HEK293T (cell line): Measurements from ENCODE around the gene ARHGAP6.

Source experiments
- ARNT ChIP-seq: fragments of 450-650 bp; IDR thresholded peaks from 2 replicates; pipeline ENCODE4 v1.6.1; 2017; ENCODE audit warnings: mild to moderate bottlenecking
- ELF4 ChIP-seq: fragments of 450-650 bp; IDR thresholded peaks from 2 replicates; pipeline ENCODE4 v1.6.1; 2017; ENCODE audit warnings: antibody characterized with exemption
- FOXA1 ChIP-seq: fragments of 450-650 bp; IDR thresholded peaks from 2 replicates; pipeline ENCODE4 v1.6.1; 2016; ENCODE audit warnings: mild to moderate bottlenecking
- FOXM1 ChIP-seq: fragments of 450-650 bp; IDR thresholded peaks from 2 replicates; pipeline ENCODE4 v1.6.1; 2017; ENCODE audit warnings: mild to moderate bottlenecking, borderline replicate concordance
- HDGF ChIP-seq: fragments of 450-650 bp; IDR thresholded peaks from 2 replicates; pipeline ENCODE4 v1.6.1; 2017; ENCODE audit warnings: antibody characterized with exemption, borderline replicate concordance
- SP1 ChIP-seq: fragments of 450-650 bp; IDR thresholded peaks from 2 replicates; pipeline ENCODE4 v1.6.1; 2017
- SUZ12 ChIP-seq: fragments of 450-650 bp; IDR thresholded peaks from 2 replicates; pipeline ENCODE4 v1.6.1; 2016; ENCODE audit warnings: mild to moderate bottlenecking
- TARDBP ChIP-seq: fragments of 450-650 bp; IDR thresholded peaks from 2 replicates; pipeline ENCODE4 v1.6.1; 2016

- TF ChIP-seq ELF4 (no peak), SUZ12 (no peak), SP1 (no peak), TARDBP (no peak), HDGF (no peak), ARNT (no peak), FOXA1 (no peak), FOXM1 (no peak)
These were observed 310.3 kb downstream of the ARHGAP6 start for GRCh38 chrX:11355259-11355909.
